Astrocyte of the cerebellum (primary cell): ENCODE measurements around the gene TBKBP1.

Experiments
- DNase-seq: peaks from one replicate; pipeline ENCODE4 v3.0.0-alpha.2; 2011; ENCODE audit warnings: low read depth
- H3K4me3 ChIP-seq: 2 replicates; pipeline ENCODE4 v1.5.1; 2011; ENCODE audit warnings: mild to moderate bottlenecking, low read depth, low read length, moderate library complexity
- CTCF ChIP-seq: IDR thresholded peaks from 2 replicates; pipeline ENCODE4 v1.5.1; 2012; ENCODE audit warnings: low read length, low read depth, moderate library complexity, mild to moderate bottlenecking; ENCODE audit errors: missing control alignments
- in situ Hi-C: cut with HindIII; loops from 2 replicates; pipeline ENCODE4 v1.10.0; 2017; ENCODE audit warnings: low sequenced_read_pairs

TBKBP1 gene

GRCh38 chr17:47651704-47652103 is 42.3 kb upstream of the TBKBP1 start:
- no peak for DNase-seq
- in situ Hi-C loops, result no loop called here
- no peak for TF ChIP-seq CTCF
- no peak overlapping the region for H3K4me3 ChIP-seq

- TF ChIP-seq CTCF, result no peak
- DNase-seq, result no peak
- no peak overlapping the region for H3K4me3 ChIP-seq
- in situ Hi-C loops, result no loop called here
Measured at GRCh38 chr17:47652570-47652969, 41.4 kb upstream of the TBKBP1 start.

- no peak for TF ChIP-seq CTCF
- in situ Hi-C loops, result no loop called here
- DNase-seq, result no peak
- no peak overlapping the region for H3K4me3 ChIP-seq
Measured at GRCh38 chr17:47653442-47653841, 40.5 kb upstream of the TBKBP1 start.

- no peak for DNase-seq
- no peak for TF ChIP-seq CTCF
- in situ Hi-C loops, result no loop called here
- H3K4me3 ChIP-seq, result no peak overlapping the region
Measured at GRCh38 chr17:47654991-47655390, 39.0 kb upstream of the TBKBP1 start.

GRCh38 chr17:47660064-47660492 is 33.9 kb upstream of the TBKBP1 start:
- in situ Hi-C loops, result no loop called here
- H3K4me3 ChIP-seq, result no peak overlapping the region
- no peak for DNase-seq
- TF ChIP-seq CTCF, result no peak

- in situ Hi-C loops, result no loop called here
- TF ChIP-seq CTCF, result peak; percentile 81
- H3K4me3 ChIP-seq, result no peak overlapping the region
- peak; percentile 45 for DNase-seq
Measured at GRCh38 chr17:47663912-47664623, 29.9 kb upstream of the TBKBP1 start.
